HepG2 (cell line): ENCODE results near the gene TUFM. TPM values are rescaled to one million over a fixed set of nuclear protein-coding genes. Genes with fewer than 3 reads are reported as not detected.

Experiments used
- BATF2 ChIP-seq: sonication (generic); formaldehyde crosslinking; IDR thresholded peaks from 2 replicates; pipeline ENCODE4 v1.8.0; 2022; ENCODE audit warnings: mild to moderate bottlenecking, missing genetic modification reagents, moderate library complexity
- ELF1 ChIP-seq: sonication (generic); formaldehyde crosslinking; IDR thresholded peaks from 2 replicates; pipeline ENCODE4 v1.4.0; 2020; ENCODE audit warnings: missing genetic modification reagents
- GTF3A ChIP-seq: sonication (generic); formaldehyde crosslinking; conservative IDR thresholded peaks from 2 replicates; pipeline ENCODE4 v1.4.0; 2020; ENCODE audit warnings: mild to moderate bottlenecking, missing genetic modification reagents
- PTBP1 ChIP-seq: fragments of 200-400 bp; formaldehyde crosslinking; IDR thresholded peaks from 2 replicates; pipeline ENCODE4 v1.6.1; 2018; ENCODE audit warnings: low read length, low read depth; ENCODE audit not compliant: poor library complexity, severe bottlenecking
- RELA ChIP-seq: sonication (generic); formaldehyde crosslinking; IDR thresholded peaks from 2 replicates; pipeline ENCODE4 v1.4.0; 2020; ENCODE audit warnings: missing genetic modification reagents
- TBX2 ChIP-seq: sonication (generic); formaldehyde crosslinking; IDR thresholded peaks from 2 replicates; pipeline ENCODE4 v1.5.0; 2020; ENCODE audit warnings: missing genetic modification reagents, mild to moderate bottlenecking, borderline replicate concordance
- ZBTB20 ChIP-seq: sonication (generic); formaldehyde crosslinking; IDR thresholded peaks from 2 replicates; pipeline ENCODE4 v1.8.1; 2023; ENCODE audit warnings: missing genetic modification reagents, low read depth, mild to moderate bottlenecking, borderline replicate concordance
- ZBTB7B ChIP-seq: sonication (generic); formaldehyde crosslinking; IDR thresholded peaks from 2 replicates; pipeline ENCODE4 v1.4.0; 2020; ENCODE audit warnings: missing genetic modification reagents
- ZNF317 ChIP-seq: sonication (generic); formaldehyde crosslinking; IDR thresholded peaks from 2 replicates; pipeline ENCODE4 v1.5.0; 2020; ENCODE audit warnings: mild to moderate bottlenecking, missing genetic modification reagents
- ZNF558 ChIP-seq: sonication (generic); formaldehyde crosslinking; IDR thresholded peaks from 2 replicates; pipeline ENCODE4 v1.9.0; 2022; ENCODE audit warnings: mild to moderate bottlenecking, missing genetic modification reagents, borderline replicate concordance
- ZNF646 ChIP-seq: sonication (generic); formaldehyde crosslinking; IDR thresholded peaks from 2 replicates; pipeline ENCODE4 v1.9.0; 2021; ENCODE audit warnings: mild to moderate bottlenecking, missing genetic modification reagents
- ZNF83 ChIP-seq: sonication (generic); formaldehyde crosslinking; IDR thresholded peaks from 2 replicates; pipeline ENCODE4 v1.4.0; 2020; ENCODE audit warnings: missing genetic modification reagents, mild to moderate bottlenecking, borderline replicate concordance
- polyA plus RNA-seq, 8 experiments: library from polyadenylated mRNA; depleted of rRNA in 3 of 8; stranded (reverse) in 7 of 8; unstranded in 1 of 8; fragments of >200 nt; fragmentation: Illumina TruSeq in 4 of 8; extraction: Trizol in 4 of 8; gene quantifications; 2 replicates each; pipeline versions ENCODE4 v1.2.1 to v1.2.3, GENCODE V29; 2011 to 2016; ENCODE audit warnings: low read depth in 4 of 8, missing spikeins in 1 of 8, mixed read lengths in 1 of 8; ENCODE audit not compliant: insufficient read depth in 1 of 8
- total RNA-seq, 5 experiments: library from RNA; depleted of rRNA; stranded (reverse); fragments of >200 nt; fragmentation: Illumina TruSeq; extraction: Trizol; gene quantifications; 2 replicates each; pipeline ENCODE4 v1.2.3, GENCODE V29; 2016; ENCODE audit warnings: low read depth in 1 of 5

The TUFM gene
- total and polyA plus RNA-seq, 2 of the 13 experiments (the other 11 are each of a cell fraction or from before 2014, with no cell fraction given): 206 to 298 TPM

DNA sequence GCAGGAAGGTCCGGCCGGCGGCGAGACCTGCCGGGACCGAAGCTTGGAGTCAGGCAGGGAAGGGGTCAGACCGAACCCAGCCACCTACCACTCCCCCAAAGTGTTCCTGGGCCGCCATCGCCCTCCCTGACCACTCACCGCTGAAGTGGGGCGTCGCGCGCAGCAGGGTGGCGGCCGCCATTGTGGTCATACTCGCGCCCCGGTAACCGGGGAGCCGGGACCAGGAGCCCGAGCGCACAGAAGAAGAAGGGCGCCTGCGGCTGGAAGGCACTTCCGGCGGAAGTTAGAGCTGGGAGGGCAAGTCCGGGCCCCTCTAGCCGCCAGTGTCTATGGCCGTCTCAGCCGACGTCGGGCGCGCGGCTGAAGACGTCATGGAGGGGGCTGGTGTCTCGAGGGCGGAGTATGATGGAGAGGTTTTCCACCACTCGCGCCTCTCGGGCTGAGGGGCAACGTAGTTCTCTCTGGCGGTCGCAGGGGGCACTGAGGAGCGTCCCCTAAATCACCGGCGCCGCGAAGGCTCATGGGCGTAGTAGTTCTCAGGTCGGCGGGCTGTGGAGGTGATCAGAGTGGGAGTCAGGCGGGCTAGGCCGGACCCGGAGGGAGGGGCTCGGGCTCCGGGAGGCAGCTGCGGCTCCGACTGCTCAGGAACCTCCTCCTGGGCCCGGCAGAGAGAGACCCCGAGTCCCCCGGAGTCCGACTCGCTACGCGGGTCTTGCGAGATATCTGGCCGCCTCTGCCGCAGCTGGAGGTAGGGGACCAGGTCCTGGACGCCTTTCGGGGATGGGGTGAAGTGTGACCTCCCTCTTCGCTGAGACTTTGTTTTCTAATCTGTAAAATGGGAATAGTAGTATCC is at the start of gene TUFM (continued):
- TF ChIP-seq ZNF646 (peak; percentile 63; the same call in 1 of the 2 replicates), PTBP1 (no peak), TBX2 (CRISPR knock-in tag) (peak; percentile 90), ZNF317 (CRISPR knock-in tag) (peak; percentile 83; the same call in 1 of the 2 replicates), ZNF558 (no peak), ZBTB20 (CRISPR knock-in tag) (peak; percentile 62; the same call in 1 of the 2 replicates), ZNF83 (peak; percentile 96; the same call in 1 of the 2 replicates), ELF1 (peak; percentile 95), GTF3A (0 out of 2 replicates have a peak, but pooled peaks have one; percentile 33), RELA (CRISPR knock-in tag) (0 out of 2 replicates have a peak, but pooled peaks have one; percentile 85), BATF2 (CRISPR knock-in tag) (no peak), ZBTB7B (CRISPR knock-in tag) (peak; percentile 68)
